Stimulated activated CD4-positive, alpha-beta T cell treated with anti-CD3 and anti-CD28 coated beads, Interleukin-15, amount 100 ng/mL, for 48 hours (primary cell): ENCODE data around the gene ASF1B.

Experiments
- DNase-seq, 2 donors: peaks; one replicate each; pipeline ENCODE4 v3.0.0-alpha.2; 2020; ENCODE audit warnings: low read depth in 2 of 2

The ASF1B gene

DNA sequence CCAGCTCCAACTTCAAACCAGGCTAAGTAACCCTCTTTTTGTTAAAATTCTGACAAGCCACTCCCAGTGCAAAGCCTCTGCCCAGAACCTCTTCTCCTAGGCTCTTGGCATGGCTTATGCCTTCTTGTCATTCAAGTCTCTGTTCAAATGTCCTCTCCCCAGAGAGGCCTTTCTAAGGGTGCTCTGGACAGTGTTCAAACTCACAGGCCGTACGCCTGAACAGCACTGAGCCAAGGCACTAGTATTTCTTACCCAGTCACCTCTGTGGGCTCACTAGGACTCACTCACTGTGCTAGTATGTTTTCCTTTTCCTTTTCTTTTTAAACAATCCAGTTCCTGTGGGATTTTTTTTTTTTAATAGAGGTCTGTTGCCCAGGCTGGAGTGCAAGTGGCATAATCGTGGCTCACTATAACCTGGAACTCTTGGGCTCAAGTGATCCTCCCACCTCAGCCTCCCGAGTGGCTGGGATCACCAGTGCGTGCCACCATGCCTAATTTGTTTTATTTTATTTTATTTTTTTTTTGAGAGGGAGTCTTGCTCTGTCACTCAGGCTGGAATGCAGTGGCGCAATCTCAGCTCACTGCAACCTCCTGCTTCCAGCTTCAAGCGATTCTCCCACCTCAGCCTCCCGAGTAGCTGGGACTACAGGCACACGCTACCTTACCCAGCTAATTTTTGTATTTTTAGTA, 2.3 kb upstream of the ASF1B start:
- DNase-seq, result no peak

DNA sequence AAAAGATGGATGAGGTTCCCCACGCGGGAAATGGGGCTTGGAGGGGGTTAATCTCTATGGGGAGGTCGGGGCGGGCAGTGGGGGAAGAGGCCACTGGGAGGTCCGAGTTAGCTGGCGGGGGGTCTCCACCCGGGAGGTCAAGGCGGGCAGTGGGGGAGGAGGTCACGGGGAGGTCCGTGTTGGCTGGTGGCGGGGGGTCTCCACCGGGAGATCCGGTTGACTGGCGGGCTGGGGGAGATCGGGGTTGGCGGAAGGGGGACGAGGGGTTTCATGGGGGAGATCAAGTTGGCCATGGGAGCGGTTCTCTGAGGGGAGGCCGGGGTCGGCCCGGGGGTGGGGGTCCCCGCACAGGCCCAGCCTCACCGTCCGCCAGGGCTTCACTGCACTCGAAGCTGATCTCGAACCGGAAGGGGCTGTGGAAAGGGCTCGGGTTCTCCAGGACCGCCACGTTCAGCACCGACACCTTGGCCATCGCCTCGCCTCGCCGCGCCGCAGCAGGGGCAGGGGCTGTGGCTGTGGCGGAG, 342 bp downstream of the ASF1B start:
- no peak for DNase-seq

DNA sequence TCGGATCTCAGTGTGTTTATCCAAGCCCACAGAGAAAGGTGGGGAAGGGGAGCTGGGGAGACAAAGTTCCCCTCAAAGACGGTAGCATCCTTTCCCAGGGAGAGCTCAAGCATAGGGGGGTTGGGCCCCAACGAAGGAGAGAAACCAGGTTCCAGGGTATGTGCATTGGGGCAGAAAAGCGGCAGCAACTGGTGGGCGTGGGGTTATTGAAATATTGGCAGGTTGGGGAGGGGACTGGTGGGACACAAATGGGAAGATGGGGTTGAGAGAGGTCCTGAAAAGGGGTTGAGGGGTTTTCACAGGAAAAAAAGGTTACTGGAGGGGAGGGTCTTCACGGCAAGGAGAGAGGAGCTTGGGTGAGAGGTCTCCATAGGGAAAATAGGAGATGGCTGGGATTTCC, 1.0 kb downstream of the ASF1B start:
- no peak for DNase-seq

DNA sequence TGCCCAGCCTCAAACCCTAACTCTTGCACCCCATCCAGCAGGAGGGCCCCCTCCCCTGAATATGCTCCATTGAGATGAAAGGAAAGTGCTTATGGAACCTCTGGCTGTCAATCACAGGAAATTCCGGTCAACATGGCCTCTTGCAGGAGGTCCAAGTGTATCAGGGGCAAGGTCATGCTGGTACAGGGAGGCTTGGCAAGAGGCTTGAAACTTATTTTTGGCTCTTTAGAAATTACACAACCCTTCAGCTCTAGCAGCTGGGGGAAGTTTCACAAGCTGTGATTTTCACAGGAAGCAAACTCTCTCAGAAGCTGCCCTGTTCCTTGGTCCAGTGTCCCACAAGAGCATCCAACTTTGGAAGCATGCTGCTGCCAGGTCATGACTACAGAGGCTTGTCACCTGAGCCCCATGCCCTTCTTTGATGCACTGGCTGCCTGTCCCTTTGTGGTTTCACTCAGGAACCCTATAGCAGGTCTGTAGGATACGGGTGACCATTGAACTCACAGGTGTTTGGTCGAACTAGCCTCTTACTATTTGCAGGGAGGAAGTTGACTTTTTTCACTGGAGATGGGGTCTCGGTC, 8.4 kb downstream of the ASF1B start:
- no peak for DNase-seq

DNA sequence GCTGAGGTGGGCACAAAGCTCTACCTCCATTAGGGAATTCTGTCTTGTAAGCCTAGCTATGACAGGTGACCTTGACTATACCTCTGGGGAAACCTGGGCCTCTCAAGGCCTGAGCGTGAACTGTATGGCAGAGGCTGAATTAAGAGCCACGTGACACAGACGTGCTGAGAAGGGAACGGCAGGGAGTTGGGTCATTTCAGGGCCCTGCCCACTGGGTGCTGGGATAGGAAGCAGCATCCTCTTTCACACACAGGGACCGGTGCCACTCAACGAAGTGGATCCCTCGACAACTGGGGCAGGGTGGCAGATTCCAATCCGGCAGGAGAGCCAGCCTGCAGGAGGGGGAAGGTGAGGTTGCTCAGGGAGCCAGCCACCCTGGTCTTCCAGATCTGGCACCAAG, 9.2 kb downstream of the ASF1B start:
- no peak for DNase-seq

DNA sequence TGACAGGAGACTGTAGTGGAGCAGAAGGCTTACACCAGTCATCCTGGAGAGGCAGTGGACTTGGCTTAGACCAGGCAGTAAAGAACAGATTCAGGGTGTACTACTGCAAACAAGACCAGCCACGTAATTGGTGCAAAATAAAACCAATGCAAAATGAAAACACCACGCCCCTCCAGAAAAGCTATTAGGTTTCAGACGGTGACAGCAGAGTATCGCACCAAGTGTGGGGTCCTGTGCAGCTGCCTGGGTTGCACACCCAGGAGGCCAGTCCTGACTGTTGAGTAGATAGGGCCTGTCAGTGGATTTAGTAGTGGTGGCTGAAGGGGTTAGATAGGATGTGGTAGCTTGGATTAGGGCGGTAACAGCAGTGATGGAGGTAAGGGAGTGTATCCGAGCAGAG, 13.5 kb downstream of the ASF1B start:
- DNase-seq, result no peak

DNA sequence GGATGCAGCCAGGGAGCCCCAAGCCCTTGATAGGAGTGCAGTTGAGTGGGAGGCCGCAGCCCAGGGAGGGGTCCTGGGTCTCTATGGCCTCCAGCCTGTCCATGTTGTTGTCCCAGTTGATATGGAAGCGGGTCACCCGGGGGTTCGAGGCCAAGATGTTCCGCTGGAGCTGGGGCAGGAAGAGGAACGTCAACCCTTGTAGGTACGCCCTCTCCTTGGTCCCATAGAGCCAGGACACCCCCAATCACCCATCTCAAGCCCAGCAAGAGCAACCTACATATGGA, 15.9 kb downstream of the ASF1B start:
- no peak for DNase-seq

DNA sequence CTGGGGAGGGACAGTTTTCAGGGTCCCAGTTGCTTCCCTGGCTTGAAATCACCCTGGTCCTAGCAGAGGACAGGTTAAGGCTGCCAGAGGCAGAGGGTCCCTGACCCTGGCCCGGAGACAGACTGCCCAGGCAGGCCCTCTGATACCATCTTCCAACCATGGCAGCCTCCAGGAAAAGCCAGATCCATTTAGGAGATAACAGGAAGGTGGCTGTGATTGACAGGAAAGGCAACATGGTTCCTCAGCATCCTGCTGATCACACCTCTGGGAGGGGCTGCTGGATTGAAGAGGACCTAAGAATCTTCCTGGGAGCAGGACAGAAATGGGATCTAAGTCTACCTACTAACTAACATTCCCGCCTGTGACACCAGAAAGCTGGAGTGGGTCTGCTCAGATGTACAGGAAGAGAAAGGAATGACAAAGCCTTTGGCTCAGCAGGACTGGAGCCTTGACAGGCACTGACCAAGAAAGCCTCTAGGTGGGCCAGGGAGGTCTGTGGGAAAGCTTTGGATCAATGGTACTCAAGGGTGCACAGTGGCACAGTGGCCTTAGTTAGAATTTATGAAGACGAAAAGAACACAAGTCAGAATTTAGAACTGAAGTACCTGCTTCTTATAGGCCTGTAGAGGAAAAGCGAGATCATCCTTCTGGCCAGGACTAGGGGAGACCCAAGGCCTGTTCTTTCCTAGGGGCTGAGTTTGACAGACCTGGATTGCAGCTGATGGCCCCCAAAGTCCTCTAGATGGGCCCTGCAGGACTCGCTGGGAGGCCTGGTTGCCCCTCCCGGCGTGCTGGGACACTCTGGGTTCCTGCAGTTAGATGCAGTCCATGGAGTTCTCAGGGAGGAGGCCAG, 16.5 kb downstream of the ASF1B start:
- DNase-seq, result no peak

DNA sequence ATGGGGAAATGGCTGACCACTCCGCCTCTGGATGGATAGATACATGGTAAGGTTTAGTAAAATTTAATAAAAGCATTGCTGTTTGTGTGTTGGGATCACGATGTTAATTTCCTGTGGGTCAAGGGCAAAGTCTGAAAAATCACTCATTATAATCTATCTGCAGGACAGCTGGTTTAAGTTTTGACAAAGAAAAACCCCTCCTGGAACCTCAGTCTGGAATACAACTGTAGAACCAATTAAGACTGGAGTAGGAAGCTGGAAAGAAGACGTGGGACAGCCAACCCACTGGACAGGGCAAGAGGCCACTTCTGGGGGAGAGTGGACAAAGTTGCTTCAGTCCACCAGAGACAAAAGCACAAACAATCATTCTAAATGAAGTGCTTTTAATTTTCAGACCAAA, 17.2 kb downstream of the ASF1B start:
- DNase-seq, result no peak

DNA sequence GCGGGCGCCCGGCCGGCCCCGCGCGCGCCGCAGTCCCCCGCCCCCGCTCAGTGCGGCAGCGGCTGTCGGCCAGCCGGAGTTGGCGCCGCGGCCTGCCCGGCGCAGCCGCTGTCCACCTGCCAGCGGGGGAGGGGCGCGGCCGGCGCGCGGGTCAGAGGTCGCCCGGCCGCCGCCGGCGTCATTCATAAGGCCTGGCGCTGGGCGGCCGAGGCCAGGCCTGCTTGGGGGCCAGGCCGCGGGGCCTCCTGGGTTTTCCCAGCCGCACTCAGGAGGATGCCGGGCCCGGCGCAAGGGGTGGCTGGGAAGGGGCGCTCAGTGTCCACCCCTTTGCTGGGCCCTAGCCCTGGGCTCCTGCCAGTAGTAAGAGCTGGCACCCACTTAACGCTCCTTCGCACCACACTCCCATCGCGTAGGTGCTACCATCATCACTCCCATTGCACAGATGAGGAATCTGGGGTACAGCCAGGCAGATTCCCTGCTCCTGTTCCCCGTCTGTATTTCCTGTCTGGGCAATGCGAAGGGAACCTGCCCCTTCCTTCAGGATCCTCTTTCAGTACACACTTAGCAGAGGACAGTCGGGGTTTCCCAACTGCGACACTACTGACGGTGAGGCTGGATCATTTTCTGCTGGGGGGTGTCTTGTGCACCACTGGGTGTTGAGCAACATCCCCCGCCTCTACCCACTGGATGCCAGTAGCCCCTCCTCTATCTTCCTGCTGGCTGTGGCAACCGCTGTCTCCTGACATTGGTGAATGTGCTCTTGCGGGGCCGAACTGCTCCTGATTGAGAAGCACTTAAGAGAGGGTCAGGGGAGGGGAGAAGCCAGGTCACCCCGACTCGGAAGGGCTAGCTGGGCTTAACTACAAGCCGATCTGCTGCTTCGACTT, 18.0 kb downstream of the ASF1B start:
- DNase-seq, result no peak

DNA sequence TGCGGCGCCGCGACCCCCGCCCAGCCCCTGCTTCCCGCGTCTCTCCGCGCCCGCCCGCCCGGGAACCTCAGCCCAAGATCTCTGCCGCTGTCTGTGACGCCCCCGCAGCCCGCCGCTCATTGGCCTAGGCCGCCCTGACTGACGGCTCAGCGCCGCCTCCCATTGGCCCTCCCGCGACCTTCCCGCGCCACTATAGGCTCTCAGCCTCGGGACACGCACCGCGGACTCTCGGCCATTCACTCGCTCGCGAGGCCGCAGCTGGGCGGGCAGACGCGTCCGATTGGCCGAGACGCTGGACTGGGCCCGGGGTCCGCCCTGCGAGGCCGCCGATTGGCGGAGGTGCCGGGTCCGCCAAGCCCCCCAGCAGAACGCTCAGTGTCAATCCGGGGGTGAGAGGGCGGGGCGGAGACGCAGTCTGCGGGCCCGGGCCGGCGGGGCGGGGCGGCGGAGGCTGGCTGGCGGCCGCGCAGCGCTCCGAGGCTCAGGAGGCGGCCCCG, 18.7 kb downstream of the ASF1B start, which contains the start of gene PRKACA:
Gene PRKACA (minus strand): TSS at position 95 of the 497 bp plus-strand sequence. CDS start 215 bp downstream, outside the sequence.
- DNase-seq, result peak; percentile 96 to 98

DNA sequence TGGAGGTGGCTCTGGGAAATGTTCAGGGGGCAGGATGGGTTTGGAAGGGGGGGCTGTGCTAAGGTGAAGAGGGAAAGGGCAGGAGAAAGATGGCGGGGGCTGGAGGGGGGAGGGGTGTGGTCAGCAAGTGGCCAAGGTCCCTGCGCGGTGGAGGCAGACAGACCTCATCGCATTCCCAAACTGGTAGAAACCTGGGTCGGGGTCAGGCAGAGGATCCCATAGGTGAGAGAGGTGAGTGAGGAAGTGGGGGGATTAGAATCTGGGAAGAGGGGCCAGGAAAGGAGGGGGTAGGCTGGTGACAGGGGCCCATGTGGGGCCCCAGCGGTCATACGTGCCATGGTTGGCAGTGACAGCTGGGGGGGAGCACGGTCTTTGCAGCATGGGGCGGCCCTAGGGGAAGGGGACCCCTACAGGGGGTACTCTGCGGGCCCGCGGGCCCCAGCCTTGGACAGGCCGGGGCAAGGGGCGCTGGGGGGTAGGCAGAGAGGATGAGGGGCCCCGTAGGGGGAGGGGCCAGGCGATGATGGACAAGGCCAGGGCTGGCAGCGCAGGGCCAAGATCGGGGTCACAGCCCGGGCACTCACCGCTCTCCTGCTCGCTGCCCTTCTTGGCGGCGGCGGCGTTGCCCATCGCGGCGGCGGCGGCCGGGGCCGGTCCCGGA, 19.3 kb downstream of the ASF1B start:
- no peak for DNase-seq

DNA sequence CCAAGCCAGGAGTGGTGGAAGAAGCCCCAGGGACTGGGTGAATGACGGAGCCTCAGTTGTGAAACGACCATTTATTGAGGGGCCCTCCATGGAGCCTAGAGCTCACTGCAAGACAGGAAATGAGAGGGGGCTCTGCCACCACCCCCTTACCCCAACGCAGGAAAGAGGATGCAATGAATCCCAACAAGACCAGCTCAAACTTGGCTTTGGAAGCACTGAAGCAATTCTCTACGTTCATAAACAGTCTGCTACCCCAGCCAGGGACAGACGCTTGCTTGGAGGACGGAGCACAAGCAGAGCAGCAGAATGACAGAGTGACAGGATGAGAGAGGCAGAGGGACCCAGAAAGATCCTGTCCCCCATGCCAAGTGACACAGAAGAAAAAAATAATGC, 19.9 kb downstream of the ASF1B start:
- no peak for DNase-seq

DNA sequence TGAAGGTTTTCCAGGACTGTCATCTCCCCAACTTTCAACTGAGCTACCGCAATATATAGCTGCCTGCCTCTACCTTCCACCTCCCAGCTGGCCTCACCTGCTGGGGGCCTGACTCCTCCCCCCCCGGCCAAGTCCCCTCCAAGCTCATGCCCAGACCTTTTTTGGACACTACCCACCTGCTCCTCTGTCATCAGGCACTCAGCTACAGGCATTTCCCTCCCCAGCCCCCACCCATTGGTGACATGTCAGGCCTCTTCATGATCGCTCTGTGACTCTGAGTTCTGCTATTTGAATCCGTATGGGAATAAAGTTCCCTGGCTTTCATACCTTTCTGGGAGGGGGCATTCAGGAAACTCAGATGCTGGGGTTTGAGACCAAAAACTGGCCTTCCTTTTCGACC, 20.6 kb downstream of the ASF1B start:
- no peak for DNase-seq

DNA sequence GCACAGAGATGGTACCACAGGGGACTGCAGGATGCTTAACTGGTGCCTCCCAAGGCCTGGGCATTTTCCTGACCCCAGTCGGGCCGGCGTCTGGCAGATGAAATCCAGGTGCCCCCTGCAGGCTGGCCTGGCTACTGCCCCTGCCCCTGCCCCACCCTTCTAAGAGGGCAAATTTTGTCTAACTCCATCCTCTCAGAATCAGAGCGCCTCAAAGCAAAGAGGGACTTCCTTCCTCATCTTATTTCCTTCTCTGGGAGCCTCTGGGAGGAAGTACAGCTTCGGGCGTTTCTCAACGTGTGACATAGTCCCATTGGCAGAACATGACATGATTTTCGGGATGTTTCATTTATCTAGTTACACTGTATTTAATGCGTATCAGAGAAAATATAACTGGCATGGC, 21.5 kb downstream of the ASF1B start:
- DNase-seq, result peak; percentile 32 to 49

DNA sequence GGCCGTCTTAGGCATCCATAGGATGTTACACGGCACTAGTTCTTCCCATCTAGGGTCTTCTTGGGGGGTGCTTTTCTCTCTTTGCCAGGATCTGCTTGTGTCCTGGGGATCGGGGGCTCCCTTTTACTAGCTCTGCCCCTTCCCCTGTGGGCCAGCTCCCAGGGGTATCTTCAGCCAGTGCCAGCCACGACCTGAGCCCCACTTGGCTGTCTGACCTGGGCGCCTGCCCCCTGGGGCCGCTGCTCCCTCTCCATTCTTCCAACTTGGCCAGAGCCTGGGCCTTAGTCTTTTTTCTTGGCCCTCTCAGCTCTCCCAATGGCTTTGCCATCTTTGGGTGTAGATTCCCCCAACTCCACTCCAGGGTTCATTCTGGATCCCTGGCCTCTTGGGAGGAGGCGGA, 21.9 kb downstream of the ASF1B start:
- no peak for DNase-seq

DNA sequence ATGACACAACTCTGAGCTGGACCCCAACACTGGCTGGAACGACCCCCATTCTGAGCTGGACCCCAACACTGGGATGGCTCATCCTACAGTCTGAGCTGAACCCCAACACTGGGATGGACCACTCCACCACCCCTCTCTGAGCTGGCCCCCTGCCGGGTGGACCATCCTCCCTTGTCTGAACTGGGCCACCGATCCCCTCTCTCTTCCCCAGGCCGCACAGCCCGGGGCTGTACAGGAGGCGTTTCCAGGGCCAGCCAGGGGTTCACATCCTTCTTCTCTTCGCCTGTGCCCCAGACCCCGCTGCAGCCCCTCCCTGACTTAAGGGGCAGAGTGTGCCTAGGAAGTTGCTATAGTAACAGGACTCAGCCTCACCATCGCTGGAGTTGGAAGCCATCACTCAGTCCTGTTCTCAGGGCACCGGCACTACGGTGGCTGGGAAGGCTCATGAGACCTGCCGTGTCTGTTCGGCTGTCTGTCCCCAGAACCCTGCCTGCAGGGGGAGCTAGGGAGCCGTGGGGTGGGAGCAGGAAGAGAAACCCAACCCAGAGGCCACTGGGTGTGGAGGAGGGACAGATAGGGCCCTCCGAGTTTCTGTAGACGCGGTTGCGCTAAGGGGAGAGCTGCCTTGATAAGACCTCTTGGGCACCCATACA, 22.5 kb downstream of the ASF1B start:
- peak; percentile 49 to 54 for DNase-seq

DNA sequence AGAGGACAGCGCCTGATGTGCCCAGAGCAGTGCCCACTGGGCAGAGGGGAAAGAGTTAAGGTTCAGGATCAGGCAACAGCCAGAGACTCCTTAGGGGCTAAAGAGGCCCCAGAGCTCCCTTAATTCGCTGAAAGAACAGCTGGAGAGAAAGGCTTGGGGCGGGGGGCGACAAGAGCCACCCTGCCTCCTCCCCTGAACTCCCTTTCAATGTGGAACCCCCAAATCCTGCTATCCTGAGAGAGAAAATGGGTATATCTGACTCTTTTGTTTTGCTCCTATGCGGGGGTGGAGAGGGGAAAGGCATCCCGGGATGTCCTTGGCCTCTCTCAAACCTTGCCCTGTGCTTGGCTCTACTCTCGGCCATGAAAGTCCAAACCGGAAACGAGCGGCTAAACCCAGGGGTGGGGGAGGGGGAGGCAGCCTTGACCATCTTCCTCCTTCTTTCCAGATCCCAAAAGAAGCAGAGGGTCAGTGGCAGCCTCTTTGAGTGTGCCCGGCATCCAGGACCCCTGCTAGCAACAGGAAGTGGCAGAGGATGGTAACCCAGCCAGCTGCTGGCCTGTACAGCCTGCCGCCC, 23.5 kb downstream of the ASF1B start:
- DNase-seq, result no peak

DNA sequence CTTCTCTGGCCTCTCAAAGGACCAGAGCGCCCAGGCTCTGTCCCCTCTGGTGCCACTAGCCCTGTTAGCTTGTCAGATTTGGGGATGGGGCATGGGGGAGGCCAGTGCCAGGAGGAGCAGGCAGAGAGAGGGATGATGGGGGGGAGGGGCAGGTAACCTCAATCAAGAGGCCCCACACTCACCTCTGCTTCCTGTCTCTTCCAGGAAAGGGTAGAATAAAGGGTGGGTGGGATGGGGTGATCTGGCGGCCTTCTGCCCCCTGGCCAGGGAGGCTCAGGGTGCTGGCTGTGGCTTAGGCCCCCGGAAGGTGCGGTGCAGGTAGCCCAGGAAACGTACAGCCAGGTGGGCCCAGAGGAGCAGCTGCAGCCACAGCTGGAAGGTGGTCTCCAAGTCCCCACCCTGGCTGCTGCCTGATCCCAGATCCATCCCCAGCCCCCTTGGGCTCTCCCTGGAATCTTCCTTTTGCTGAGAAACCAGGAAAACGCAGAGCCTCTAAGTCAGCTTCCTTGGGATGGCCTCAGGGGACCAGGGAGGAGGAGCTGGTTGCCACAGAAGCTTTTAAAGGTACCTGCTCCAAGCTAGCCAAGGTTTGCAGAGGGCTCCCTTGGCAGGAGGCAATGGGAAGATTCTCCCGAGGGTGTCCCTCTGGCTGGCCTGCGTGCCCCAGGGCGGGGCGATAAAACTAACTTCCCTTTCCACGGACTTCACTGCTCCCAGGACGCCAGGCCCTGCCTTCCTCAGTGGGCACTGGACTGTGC, 24.2 kb downstream of the ASF1B start:
- no peak for DNase-seq
